HepG2 (cell line): ENCODE measurements around the gene ABI3BP. TPM values are rescaled to one million over a fixed set of nuclear protein-coding genes. Genes with fewer than 3 reads are reported as not detected.

Source experiments
- ATAC-seq: fragments of 200-7000 bp; cut with Tn5 transposase; 3 replicates; pipeline ENCODE4 v1.9.1; 2020; ENCODE audit warnings: mild to moderate bottlenecking, moderate library complexity
- BruUV-seq: library from RNA; stranded (reverse); fragments of 400-500 nt; replicated peaks from 2 replicates; lab custom pipeline; 2021; lab: Mats Ljungman, UMichigan
- CTCF ChIA-PET: fragments of 300-600 bp; formaldehyde crosslinking; extraction: SDS; loops from one replicate; lab custom pipeline; 2021; ENCODE audit warnings: low total read pairs, inconsistent platforms, low intra/inter-chr PET ratio; lab: Yijun Ruan, JAX
- POLR2A ChIA-PET: fragments of 350-600 bp; sonication (Branson Sonifier 250); formaldehyde crosslinking; loops from one replicate; lab custom pipeline; 2020; ENCODE audit warnings: antibody characterized with exemption, inconsistent platforms; lab: Yijun Ruan, JAX
- DNase-seq: peaks from one replicate; pipeline ENCODE4 v3.0.0-alpha.2; 2015; ENCODE audit warnings: low spot score
- FAIRE-seq: peaks from 3 replicates; lab custom pipeline; 2011; peaks lifted over from hg19 to GRCh38; lab: Jason Lieb, UNC
- H2AFZ ChIP-seq: one replicate; pipeline ENCODE4 v1.6.1; 2011; ENCODE audit warnings: low read length, inconsistent platforms
- H3K27ac ChIP-seq: fragments of 300-600 bp; 3 replicates; pipeline ENCODE4 v1.8.0; 2011; ENCODE audit warnings: mixed run types, mild to moderate bottlenecking, mixed read lengths, low read length, inconsistent platforms; ENCODE audit not compliant: insufficient read depth; ENCODE audit errors: extremely low read length
- H3K27me3 ChIP-seq, 2 experiments: fragments of 200-600 bp in 1 of 2; 2 replicates in 1 of 2; 3 replicates in 1 of 2; pipeline versions ENCODE4 v1.6.0 to v1.8.0; 2011; ENCODE audit warnings: low read length in 2 of 2, mild to moderate bottlenecking in 2 of 2, moderate library complexity in 2 of 2, inconsistent platforms in 1 of 2; ENCODE audit not compliant: insufficient read depth in 2 of 2, control insufficient read depth in 1 of 2
- H3K36me3 ChIP-seq, 2 experiments: fragments of 200-600 bp in 1 of 2; replicated peaks in 1 of 2; 2 replicates in 1 of 2; 3 replicates in 1 of 2; pipeline versions ENCODE4 v1.5.1 to v1.8.0; 2011; ENCODE audit warnings: low read length in 2 of 2, inconsistent platforms in 1 of 2; ENCODE audit not compliant: insufficient read depth in 2 of 2, control insufficient read depth in 1 of 2
- H3K4me1 ChIP-seq: 2 replicates; pipeline ENCODE4 v1.5.1; 2012; ENCODE audit warnings: low read length, inconsistent platforms; ENCODE audit not compliant: insufficient read depth
- H3K4me2 ChIP-seq: 2 replicates; pipeline ENCODE4 v1.6.0; 2011; ENCODE audit warnings: low read depth, low read length, inconsistent platforms
- H3K4me3 ChIP-seq, 3 experiments: fragments of 200-600 bp in 1 of 3; sonication (generic), shearing (Covaris generic) in 1 of 3; replicated peaks in 1 of 3; 2 replicates each; pipeline ENCODE4 v1.5.1; 2011 to 2016; ENCODE audit warnings: low read length in 3 of 3, inconsistent platforms in 2 of 3, low read depth in 2 of 3, mild to moderate bottlenecking in 2 of 3, control low read depth in 1 of 3, mixed read lengths in 1 of 3; ENCODE audit not compliant: insufficient read depth in 1 of 3
- H3K79me2 ChIP-seq: one replicate; pipeline ENCODE4 v1.6.1; 2011; ENCODE audit warnings: low read length, inconsistent platforms; ENCODE audit not compliant: insufficient read depth
- H3K9ac ChIP-seq: 2 replicates; pipeline ENCODE4 v1.6.0; 2011; ENCODE audit warnings: mild to moderate bottlenecking, low read depth, low read length, inconsistent platforms; ENCODE audit not compliant: insufficient read depth
- H3K9me3 ChIP-seq: 2 replicates; pipeline ENCODE4 v1.5.1; 2012; ENCODE audit warnings: mild to moderate bottlenecking, low read length
- H4K20me1 ChIP-seq: 2 replicates; pipeline ENCODE4 v1.6.0; 2011; ENCODE audit warnings: inconsistent platforms, mild to moderate bottlenecking, low read length, moderate library complexity; ENCODE audit not compliant: insufficient read depth
- ATAD3A ChIP-seq: sonication (generic); formaldehyde crosslinking; IDR thresholded peaks from 2 replicates; pipeline ENCODE4 v1.4.0; 2020; ENCODE audit warnings: missing genetic modification reagents
- BCLAF1 ChIP-seq: fragments of 450-650 bp; IDR thresholded peaks from 2 replicates; pipeline ENCODE4 v1.6.1; 2017; ENCODE audit warnings: mild to moderate bottlenecking
- CHCHD3 ChIP-seq: sonication (generic); formaldehyde crosslinking; IDR thresholded peaks from 2 replicates; pipeline ENCODE4 v1.8.0; 2022; ENCODE audit warnings: mild to moderate bottlenecking, missing genetic modification reagents, moderate library complexity
- CHD2 ChIP-seq: IDR thresholded peaks from 2 replicates; pipeline ENCODE4 v1.6.1; 2011; ENCODE audit warnings: low read depth, low read length, improper control_type of control experiment
- DDIT3 ChIP-seq: sonication (generic); formaldehyde crosslinking; IDR thresholded peaks from 2 replicates; pipeline ENCODE4 v1.4.0; 2020; ENCODE audit warnings: mild to moderate bottlenecking, missing genetic modification reagents
- EED ChIP-seq: sonication (generic); formaldehyde crosslinking; IDR thresholded peaks from 2 replicates; pipeline ENCODE4 v1.5.0; 2020; ENCODE audit warnings: mild to moderate bottlenecking, missing genetic modification reagents
- FOXA3 ChIP-seq: IDR thresholded peaks from 2 replicates; pipeline ENCODE4 v1.6.1; 2016; ENCODE audit warnings: missing genetic modification reagents, missing compliant biosample characterization
- MYPOP ChIP-seq: sonication (generic); formaldehyde crosslinking; IDR thresholded peaks from 2 replicates; pipeline ENCODE4 v1.8.1; 2023; ENCODE audit warnings: mild to moderate bottlenecking, moderate library complexity, missing genetic modification reagents
- NBN ChIP-seq: fragments of 450-650 bp; conservative IDR thresholded peaks from 2 replicates; pipeline ENCODE4 v1.6.1; 2017
- PHB2 ChIP-seq: fragments of 450-650 bp; IDR thresholded peaks from 2 replicates; pipeline ENCODE4 v1.6.1; 2018; ENCODE audit not compliant: partially characterized antibody
- POGZ ChIP-seq: sonication (generic); formaldehyde crosslinking; IDR thresholded peaks from 2 replicates; pipeline ENCODE4 v1.4.0; 2020; ENCODE audit warnings: mild to moderate bottlenecking, missing genetic modification reagents
- SNRNP70 ChIP-seq: fragments of 200-400 bp; formaldehyde crosslinking; IDR thresholded peaks from 2 replicates; pipeline ENCODE4 v1.6.1; 2017; ENCODE audit warnings: mild to moderate bottlenecking, low read depth, low read length, moderate library complexity
- ZBTB7B ChIP-seq: sonication (generic); formaldehyde crosslinking; IDR thresholded peaks from 2 replicates; pipeline ENCODE4 v1.4.0; 2020; ENCODE audit warnings: missing genetic modification reagents
- ZMYM2 ChIP-seq: sonication (generic); formaldehyde crosslinking; IDR thresholded peaks from 2 replicates; pipeline ENCODE4 v1.8.0; 2022; ENCODE audit warnings: mild to moderate bottlenecking, missing genetic modification reagents
- ZNF441 ChIP-seq: sonication (generic); formaldehyde crosslinking; IDR thresholded peaks from 2 replicates; pipeline ENCODE4 v1.7.0; 2021; ENCODE audit warnings: missing genetic modification reagents, borderline replicate concordance
- ZNF563 ChIP-seq: sonication (generic); formaldehyde crosslinking; IDR thresholded peaks from 2 replicates; pipeline ENCODE4 v1.8.0; 2022; ENCODE audit warnings: mild to moderate bottlenecking, moderate library complexity, missing genetic modification reagents
- ZNF607 ChIP-seq: sonication (generic); formaldehyde crosslinking; IDR thresholded peaks from 2 replicates; pipeline ENCODE4 v1.5.1; 2020; ENCODE audit warnings: missing genetic modification reagents, mild to moderate bottlenecking, borderline replicate concordance
- ZNF816 ChIP-seq: sonication (generic); formaldehyde crosslinking; IDR thresholded peaks from 2 replicates; pipeline ENCODE4 v1.8.0; 2022; ENCODE audit warnings: missing genetic modification reagents, mild to moderate bottlenecking, borderline replicate concordance
- WGBS: methylation state at CpG from one replicate; pipeline ENCODE4 v1.1.6; 2017; ENCODE audit warnings: low lambda C conversion rate; 5-methylcytosine and 5-hydroxymethylcytosine counted together
- in situ Hi-C: cut with HindIII; loops from 2 replicates; pipeline ENCODE4 v1.10.0; 2017; ENCODE audit warnings: low pct_unique_long_range_greater_than_20kb; ENCODE audit not compliant: extremely low pct_ligation_motif_present
- intact Hi-C: fragments of 100-400 bp; cut with micrococcal nuclease; formaldehyde crosslinking; loops from one replicate; pipeline ENCODE4 v1.10.0; 2022; ENCODE audit not compliant: unreplicated experiment
- polyA plus RNA-seq, 8 experiments: library from polyadenylated mRNA; depleted of rRNA in 3 of 8; stranded (reverse) in 7 of 8; unstranded in 1 of 8; fragments of >200 nt; fragmentation: Illumina TruSeq in 4 of 8; extraction: Trizol in 4 of 8; gene quantifications; 2 replicates each; pipeline versions ENCODE4 v1.2.1 to v1.2.3, GENCODE V29; 2011 to 2016; ENCODE audit warnings: low read depth in 4 of 8, missing spikeins in 1 of 8, mixed read lengths in 1 of 8; ENCODE audit not compliant: insufficient read depth in 1 of 8
- total RNA-seq, 5 experiments: library from RNA; depleted of rRNA; stranded (reverse); fragments of >200 nt; fragmentation: Illumina TruSeq; extraction: Trizol; gene quantifications; 2 replicates each; pipeline ENCODE4 v1.2.3, GENCODE V29; 2016; ENCODE audit warnings: low read depth in 1 of 5

Gene ABI3BP
- total and polyA plus RNA-seq, 2 of the 13 experiments (the other 11 are each of a cell fraction or from before 2014, with no cell fraction given): not detected

GRCh38 chr3:100781301-100781700 is 211.9 kb downstream of the ABI3BP start:
- Histone ChIP-seq H2AFZ (no peak overlapping the region), H3K9me3 (0 out of 2 replicates have a peak, but pooled peaks cover 4% of the 10 kb centered on the region), H3K9ac (no peak overlapping the region), H3K4me3 (no peak overlapping the region)
- CTCF ChIA-PET: no interaction called here
- POLR2A ChIA-PET: no interaction called here
- DNase-seq (no peak), ATAC-seq (no peak)
- in situ Hi-C loops: no loop called here
- TF ChIP-seq CHCHD3 (CRISPR knock-in tag): no peak
- no peak for TF ChIP-seq PHB2
- no peak for TF ChIP-seq EED (CRISPR knock-in tag)
- no peak for TF ChIP-seq ZNF441 (CRISPR knock-in tag)
- no peak for TF ChIP-seq FOXA3 (CRISPR knock-in tag)
- TF ChIP-seq CHD2: no peak
- no peak for TF ChIP-seq BCLAF1
- TF ChIP-seq ATAD3A (CRISPR knock-in tag): no peak
- no peak for TF ChIP-seq POGZ (CRISPR knock-in tag)
- TF ChIP-seq ZNF816 (CRISPR knock-in tag): no peak
- no peak for TF ChIP-seq ZBTB7B (CRISPR knock-in tag)
- TF ChIP-seq NBN: no peak
- TF ChIP-seq MYPOP (CRISPR knock-in tag): no peak
- no peak for TF ChIP-seq ZMYM2 (CRISPR knock-in tag)
- TF ChIP-seq ZNF607: no peak
- no peak for TF ChIP-seq SNRNP70
- no peak for TF ChIP-seq DDIT3 (CRISPR knock-in tag)
- no peak for TF ChIP-seq ZNF563 (CRISPR knock-in tag)
- TF ChIP-seq, all 625 proteins: peak for 0
- Histone ChIP-seq H3K4me1 (no peaks in the 10 kb centered on the region), H3K79me2 (no peaks in the 10 kb centered on the region), H3K27ac (no peak overlapping the region), H4K20me1 (no peaks in the 10 kb centered on the region), H3K27me3 (no peaks in the 10 kb centered on the region), H3K4me2 (no peak overlapping the region), H3K36me3 (no peaks in the 10 kb centered on the region)
- BruUV-seq: no TSS peak
- no peak for FAIRE-seq
- intact Hi-C loops: no loop called here
- WGBS: 6% methylated on average over 2 of the region's 2 CpGs
